ENCODE measurements around the gene EGLN3. TPM values are rescaled to one million over a fixed set of nuclear protein-coding genes. Genes with fewer than 3 reads are reported as not detected.

EGLN3 gene
- total RNA-seq, 1 experiment from 2014 or later: 9.5 TPM

GRCh38 chr14:33915682-33916081 is 35.2 kb downstream of the EGLN3 start:
- no peak for DNase-seq
- Histone ChIP-seq H3K27me3 (replicated peaks; ENCODE audit: control insufficient read depth, insufficient read depth, low read length) (no peaks in the 10 kb centered on the region), H3K36me3 (ENCODE audit: control insufficient read depth, insufficient read depth, low read length) (no peaks in the 10 kb centered on the region), H3K4me1 (no peaks in the 10 kb centered on the region), H3K9me3 (no peaks in the 10 kb centered on the region), H3K4me3 (ENCODE audit: low read depth, low read length) (no peak overlapping the region)
- H3K9me3 Mint-ChIP-seq (ENCODE audit: unreplicated experiment): no peaks in the 10 kb centered on the region
- no peaks in the 10 kb centered on the region for H3K4me1 Mint-ChIP-seq (ENCODE audit: low read depth, unreplicated experiment)
- CTCF ChIA-PET: no interaction called here
- no peaks in the 10 kb centered on the region for H3K36me3 Mint-ChIP-seq (ENCODE audit: insufficient read depth, unreplicated experiment)
- no peaks in the 10 kb centered on the region for H3K27me3 Mint-ChIP-seq (ENCODE audit: insufficient read depth, unreplicated experiment)
- no peak overlapping the region for H3K27ac Mint-ChIP-seq (ENCODE audit: unreplicated experiment)
- intact Hi-C loops (cut with micrococcal nuclease; ENCODE audit: unreplicated experiment): no loop called here
- no peak overlapping the region for H3K4me3 Mint-ChIP-seq (ENCODE audit: unreplicated experiment)
- POLR2A ChIA-PET: no interaction called here
- BruUV-seq (replicated peaks): no TSS peak
- TF ChIP-seq CTCF (IDR thresholded peaks at IDR 0.05; ENCODE audit: insufficient read depth in 1 of 2, low read depth in 1 of 2, low read length in 1 of 2, severe bottlenecking in 1 of 2, unreplicated experiment in 1 of 2): no peak

- Histone ChIP-seq H3K4me3 (ENCODE audit: low read depth, low read length) (no peak overlapping the region), H3K27me3 (replicated peaks; ENCODE audit: control insufficient read depth, insufficient read depth, low read length) (no peaks in the 10 kb centered on the region), H3K9me3 (no peaks in the 10 kb centered on the region), H3K4me1 (peaks cover under 1% of the 10 kb centered on the region; the same call in 1 of the 2 replicates), H3K36me3 (ENCODE audit: control insufficient read depth, insufficient read depth, low read length) (no peaks in the 10 kb centered on the region)
- no TSS peak for BruUV-seq (replicated peaks)
- no peaks in the 10 kb centered on the region for H3K36me3 Mint-ChIP-seq (ENCODE audit: insufficient read depth, unreplicated experiment)
- ChIA-PET POLR2A (no interaction called here), CTCF (no interaction called here)
- intact Hi-C loops (cut with micrococcal nuclease; ENCODE audit: unreplicated experiment): no loop called here
- no peak for DNase-seq
- H3K4me3 Mint-ChIP-seq (ENCODE audit: unreplicated experiment): no peak overlapping the region
- H3K9me3 Mint-ChIP-seq (ENCODE audit: unreplicated experiment): no peaks in the 10 kb centered on the region
- TF ChIP-seq CTCF (IDR thresholded peaks at IDR 0.05; ENCODE audit: insufficient read depth in 1 of 2, low read depth in 1 of 2, low read length in 1 of 2, severe bottlenecking in 1 of 2, unreplicated experiment in 1 of 2): no peak
- H3K4me1 Mint-ChIP-seq (ENCODE audit: low read depth, unreplicated experiment): peaks cover under 1% of the 10 kb centered on the region
- no peaks in the 10 kb centered on the region for H3K27me3 Mint-ChIP-seq (ENCODE audit: insufficient read depth, unreplicated experiment)
- H3K27ac Mint-ChIP-seq (ENCODE audit: unreplicated experiment): no peak overlapping the region
These were observed 36.0 kb downstream of the EGLN3 start for GRCh38 chr14:33914676-33915516.

- no peaks in the 10 kb centered on the region for H3K27me3 ChIP-seq (replicated peaks; ENCODE audit: control insufficient read depth, insufficient read depth, low read length)
- CTCF ChIA-PET: no interaction called here
- intact Hi-C loops (cut with micrococcal nuclease; ENCODE audit: unreplicated experiment): no loop called here
- Mint-ChIP-seq H3K27ac (ENCODE audit: unreplicated experiment) (no peak overlapping the region), H3K4me1 (ENCODE audit: low read depth, unreplicated experiment) (peaks cover 8% of the 10 kb centered on the region), H3K4me3 (ENCODE audit: unreplicated experiment) (no peak overlapping the region), H3K27me3 (ENCODE audit: insufficient read depth, unreplicated experiment) (no peaks in the 10 kb centered on the region), H3K36me3 (ENCODE audit: insufficient read depth, unreplicated experiment) (no peaks in the 10 kb centered on the region), H3K9me3 (ENCODE audit: unreplicated experiment) (no peaks in the 10 kb centered on the region)
- no peaks in the 10 kb centered on the region for H3K9me3 ChIP-seq
- POLR2A ChIA-PET: no interaction called here
- H3K4me1 ChIP-seq: peaks cover 12% of the 10 kb centered on the region
- H3K36me3 ChIP-seq (ENCODE audit: control insufficient read depth, insufficient read depth, low read length): peaks cover 1% of the 10 kb centered on the region; the same call in 1 of the 2 replicates
- no peak overlapping the region for H3K4me3 ChIP-seq (ENCODE audit: low read depth, low read length)
- BruUV-seq (replicated peaks): no TSS peak
- no peak for DNase-seq
- TF ChIP-seq CTCF (IDR thresholded peaks at IDR 0.05; ENCODE audit: insufficient read depth in 1 of 2, low read depth in 1 of 2, low read length in 1 of 2, severe bottlenecking in 1 of 2, unreplicated experiment in 1 of 2): no peak
These were observed 39.8 kb downstream of the EGLN3 start for GRCh38 chr14:33911046-33911445.

Data from Caco-2 (cell line).